ENCODE measurements around the gene EMD.

Gene EMD

GRCh38 chrX:154420402-154420756 is 41.3 kb downstream of the EMD start:
- H3K4me3 ChIP-seq (ENCODE audit: low read depth, low read length), result no peak overlapping the region
- H2AK5ac ChIP-seq (ENCODE audit: low read length), result no peak overlapping the region
- no peak overlapping the region for H4K12ac ChIP-seq (ENCODE audit: low read depth, low read length)
- no peak overlapping the region for H4K91ac ChIP-seq (ENCODE audit: low read depth, low read length)
- DNase-seq, result no peak
- no peak overlapping the region for H3K27ac ChIP-seq (ENCODE audit: low read depth, low read length)
- H3K4me1 ChIP-seq (ENCODE audit: control insufficient read depth in 1 of 2, insufficient read depth in 2 of 2, low read length in 2 of 2), result no peaks in the 10 kb centered on the region
- H3K79me2 ChIP-seq (ENCODE audit: control insufficient read depth, insufficient read depth, low read length, poor library complexity), result no peaks in the 10 kb centered on the region
- H2BK5ac ChIP-seq (ENCODE audit: low read depth, low read length, poor library complexity), result no peak overlapping the region
- no peak overlapping the region for H3K18ac ChIP-seq (ENCODE audit: low read length)
- no peak overlapping the region for H3K23ac ChIP-seq (ENCODE audit: low read length)
- H3K9ac ChIP-seq (ENCODE audit: low read length), result no peak overlapping the region
- no peak overlapping the region for H3K4ac ChIP-seq (ENCODE audit: low read depth, low read length)
- H3K9me3 ChIP-seq (ENCODE audit: insufficient read depth, low read depth, low read length), result no peaks in the 10 kb centered on the region
- peaks cover 9 to 10% of the 10 kb centered on the region in 2 experiments for H3K36me3 ChIP-seq (ENCODE audit: control insufficient read depth in 1 of 2, insufficient read depth in 2 of 2, low read length in 2 of 2)
- no peak overlapping the region for H2AFZ ChIP-seq (ENCODE audit: insufficient read depth, low read length, poor library complexity)
- H3K14ac ChIP-seq (ENCODE audit: low read length), result no peak overlapping the region
- H3K79me1 ChIP-seq (ENCODE audit: low read length), result no peaks in the 10 kb centered on the region
- no CpG with 5 or more reads among the region's 10 CpGs for WGBS (ENCODE audit: extremely low coverage, insufficient coverage, insufficient read length)
- no peaks in the 10 kb centered on the region for H3K27me3 ChIP-seq (ENCODE audit: insufficient read depth, low read length)
- no peak overlapping the region for H2BK12ac ChIP-seq (ENCODE audit: low read length)
- H3K4me2 ChIP-seq (ENCODE audit: low read length), result no peak overlapping the region
- H4K8ac ChIP-seq (ENCODE audit: low read depth, low read length), result no peak overlapping the region
- no peak overlapping the region for H2BK120ac ChIP-seq (ENCODE audit: insufficient read depth, low read length, poor library complexity)

GRCh38 chrX:154426916-154427770 is 48.0 kb downstream of the EMD start:
- Histone ChIP-seq H2BK12ac (ENCODE audit: low read length) (no peak overlapping the region), H3K27ac (ENCODE audit: low read depth, low read length) (no peak overlapping the region), H3K4me2 (ENCODE audit: low read length) (peak overlapping the region; percentile 34), H3K79me1 (ENCODE audit: low read length) (peaks cover 8% of the 10 kb centered on the region), H4K8ac (ENCODE audit: low read depth, low read length) (no peak overlapping the region), H3K27me3 (ENCODE audit: insufficient read depth, low read length) (no peaks in the 10 kb centered on the region), H3K9me3 (ENCODE audit: insufficient read depth, low read depth, low read length) (no peaks in the 10 kb centered on the region), H3K23ac (ENCODE audit: low read length) (no peak overlapping the region), H4K12ac (ENCODE audit: low read depth, low read length) (no peak overlapping the region), H2BK5ac (ENCODE audit: low read depth, low read length, poor library complexity) (no peak overlapping the region), H3K4ac (ENCODE audit: low read depth, low read length) (no peak overlapping the region), H2AK5ac (ENCODE audit: low read length) (no peak overlapping the region), H4K91ac (ENCODE audit: low read depth, low read length) (peak overlapping the region; percentile 24), H3K4me1 (ENCODE audit: control insufficient read depth in 1 of 2, insufficient read depth in 2 of 2, low read length in 2 of 2) (peaks cover 18 to 24% of the 10 kb centered on the region in 2 experiments), H3K14ac (ENCODE audit: low read length) (no peak overlapping the region), H2BK120ac (ENCODE audit: insufficient read depth, low read length, poor library complexity) (no peak overlapping the region), H3K4me3 (ENCODE audit: low read depth, low read length) (no peak overlapping the region), H3K18ac (ENCODE audit: low read length) (no peak overlapping the region), H2AFZ (ENCODE audit: insufficient read depth, low read length, poor library complexity) (no peak overlapping the region), H3K36me3 (ENCODE audit: control insufficient read depth in 1 of 2, insufficient read depth in 2 of 2, low read length in 2 of 2) (peaks cover 7 to 10% of the 10 kb centered on the region in 2 experiments), H3K79me2 (ENCODE audit: control insufficient read depth, insufficient read depth, low read length, poor library complexity) (peaks cover 5% of the 10 kb centered on the region), H3K9ac (ENCODE audit: low read length) (no peak overlapping the region)
- no CpG with 5 or more reads among the region's 13 CpGs for WGBS (ENCODE audit: extremely low coverage, insufficient coverage, insufficient read length)
- DNase-seq, result peak in 1 of 2 donors; percentile 56

GRCh38 chrX:154428176-154429171 is 49.4 kb downstream of the EMD start, which contains the start of gene ATP6AP1:
Gene ATP6AP1 (plus strand): TSS chrX:154428677. CDS start chrX:154428693, 16 bp downstream.
- H3K27me3 ChIP-seq (ENCODE audit: insufficient read depth, low read length), result no peaks in the 10 kb centered on the region
- peak within 1 kb of the TSS; percentile 85 for H3K9ac ChIP-seq (ENCODE audit: low read length)
- H3K36me3 ChIP-seq (ENCODE audit: control insufficient read depth in 1 of 2, insufficient read depth in 2 of 2, low read length in 2 of 2), result peaks cover 18 to 23% of the 10 kb centered on the region in 2 experiments
- H3K79me2 ChIP-seq (ENCODE audit: control insufficient read depth, insufficient read depth, low read length, poor library complexity), result peaks cover 5% of the 10 kb centered on the region
- H4K91ac ChIP-seq (ENCODE audit: low read depth, low read length), result peak within 1 kb of the TSS; percentile 94
- H4K8ac ChIP-seq (ENCODE audit: low read depth, low read length), result peak within 1 kb of the TSS; percentile 77
- H3K4me1 ChIP-seq (ENCODE audit: control insufficient read depth in 1 of 2, insufficient read depth in 2 of 2, low read length in 2 of 2), result peaks cover 18 to 24% of the 10 kb centered on the region in 2 experiments
- peak within 1 kb of the TSS; percentile 60 for H2BK12ac ChIP-seq (ENCODE audit: low read length)
- peak within 1 kb of the TSS; percentile 54 for H2AK5ac ChIP-seq (ENCODE audit: low read length)
- H3K9me3 ChIP-seq (ENCODE audit: insufficient read depth, low read depth, low read length), result no peaks in the 10 kb centered on the region
- H3K4me2 ChIP-seq (ENCODE audit: low read length), result peak within 1 kb of the TSS; percentile 72
- H3K27ac ChIP-seq (ENCODE audit: low read depth, low read length), result peak within 1 kb of the TSS; percentile 5
- H3K14ac ChIP-seq (ENCODE audit: low read length), result peak within 1 kb of the TSS; percentile 99
- H3K4ac ChIP-seq (ENCODE audit: low read depth, low read length), result peak within 1 kb of the TSS; percentile 76
- H3K18ac ChIP-seq (ENCODE audit: low read length), result peak within 1 kb of the TSS; percentile 97
- DNase-seq, result peak; percentile 87 to 90
- H4K12ac ChIP-seq (ENCODE audit: low read depth, low read length), result peak within 1 kb of the TSS; percentile 97
- peak within 1 kb of the TSS; percentile 87 for H2AFZ ChIP-seq (ENCODE audit: insufficient read depth, low read length, poor library complexity)
- no CpG with 5 or more reads among the region's 87 CpGs for WGBS (ENCODE audit: extremely low coverage, insufficient coverage, insufficient read length)
- H3K4me3 ChIP-seq (ENCODE audit: low read depth, low read length), result peak within 1 kb of the TSS; percentile 85
- H2BK5ac ChIP-seq (ENCODE audit: low read depth, low read length, poor library complexity), result peak within 1 kb of the TSS; percentile 28
- peaks cover 8% of the 10 kb centered on the region for H3K79me1 ChIP-seq (ENCODE audit: low read length)
- no peak within 1 kb of the TSS for H3K23ac ChIP-seq (ENCODE audit: low read length)
- H2BK120ac ChIP-seq (ENCODE audit: insufficient read depth, low read length, poor library complexity), result peak within 1 kb of the TSS; percentile 16

GRCh38 chrX:154429711-154430110 is 50.6 kb downstream of the EMD start:
- Histone ChIP-seq H3K9me3 (ENCODE audit: insufficient read depth, low read depth, low read length) (no peaks in the 10 kb centered on the region), H2BK12ac (ENCODE audit: low read length) (no peak overlapping the region), H3K14ac (ENCODE audit: low read length) (no peak overlapping the region), H3K9ac (ENCODE audit: low read length) (no peak overlapping the region), H3K4me2 (ENCODE audit: low read length) (peak overlapping the region; percentile 15), H2AFZ (ENCODE audit: insufficient read depth, low read length, poor library complexity) (no peak overlapping the region), H3K27me3 (ENCODE audit: insufficient read depth, low read length) (no peaks in the 10 kb centered on the region), H4K12ac (ENCODE audit: low read depth, low read length) (no peak overlapping the region), H2BK5ac (ENCODE audit: low read depth, low read length, poor library complexity) (no peak overlapping the region), H4K91ac (ENCODE audit: low read depth, low read length) (no peak overlapping the region), H3K79me2 (ENCODE audit: control insufficient read depth, insufficient read depth, low read length, poor library complexity) (peaks cover 5% of the 10 kb centered on the region), H3K23ac (ENCODE audit: low read length) (no peak overlapping the region), H3K36me3 (ENCODE audit: control insufficient read depth in 1 of 2, insufficient read depth in 2 of 2, low read length in 2 of 2) (peaks cover 30 to 33% of the 10 kb centered on the region in 2 experiments), H3K4me1 (ENCODE audit: control insufficient read depth in 1 of 2, insufficient read depth in 2 of 2, low read length in 2 of 2) (peaks cover 18 to 24% of the 10 kb centered on the region in 2 experiments), H3K4ac (ENCODE audit: low read depth, low read length) (peak overlapping the region; percentile 1), H3K27ac (ENCODE audit: low read depth, low read length) (no peak overlapping the region), H2AK5ac (ENCODE audit: low read length) (no peak overlapping the region), H2BK120ac (ENCODE audit: insufficient read depth, low read length, poor library complexity) (no peak overlapping the region), H3K79me1 (ENCODE audit: low read length) (peaks cover 8% of the 10 kb centered on the region), H3K4me3 (ENCODE audit: low read depth, low read length) (no peak overlapping the region), H4K8ac (ENCODE audit: low read depth, low read length) (no peak overlapping the region), H3K18ac (ENCODE audit: low read length) (no peak overlapping the region)
- no CpG with 5 or more reads among the region's 2 CpGs for WGBS (ENCODE audit: extremely low coverage, insufficient coverage, insufficient read length)
- no peak for DNase-seq

Measured in trophoblast cell (in vitro differentiated cells and primary cell).